LoVo (cell line): ENCODE measurements around the gene PPP2R5A.
"Not testable (repeated sequence)": the region's sequence is repeated elsewhere in the genome, so short reads cannot be mapped to it uniquely, and the experiment has no call there.

Source experiments
- DNase-seq: peaks from one replicate; pipeline ENCODE4 v3.0.0-alpha.2; 2016; ENCODE audit warnings: low spot score

The PPP2R5A gene

DNA sequence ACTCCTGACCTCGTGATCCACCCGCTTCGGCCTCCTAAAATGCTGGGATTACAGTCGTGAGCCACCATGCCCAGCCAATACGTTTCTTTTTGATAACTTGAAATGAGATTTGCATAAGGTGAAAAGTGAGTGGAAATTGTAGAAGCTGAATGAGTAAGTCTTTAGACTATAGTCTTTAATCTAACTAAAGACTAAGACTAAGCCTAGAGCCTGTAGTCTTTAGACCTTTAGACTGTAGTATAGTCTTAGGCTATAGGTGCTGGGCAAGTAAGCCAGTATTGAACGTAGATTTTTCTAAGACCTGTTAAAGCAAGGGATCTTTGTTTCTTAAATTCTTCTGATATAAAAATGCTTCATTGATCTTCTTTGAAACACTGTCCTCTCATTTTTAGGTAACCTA lies 12.1 kb downstream of the PPP2R5A start:
- DNase-seq, result no peak

DNA sequence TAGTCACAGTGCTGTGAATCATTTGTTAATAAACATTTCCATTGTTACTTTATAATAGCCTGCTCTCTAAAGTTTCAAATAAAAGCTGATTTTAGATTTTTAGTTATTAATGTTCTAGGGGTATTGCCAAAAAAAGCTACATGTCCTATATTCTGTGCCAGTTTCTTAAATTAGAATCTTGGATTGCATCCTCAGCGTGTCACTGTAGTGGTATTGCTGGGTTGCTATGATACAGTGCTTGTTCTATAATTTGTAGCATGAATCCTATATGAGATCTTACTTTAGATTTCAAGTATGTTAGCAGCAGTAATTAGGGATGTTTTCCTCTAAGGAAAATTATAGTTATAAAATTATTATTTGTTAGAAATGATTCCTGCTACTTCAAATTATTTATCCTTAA lies 16.4 kb downstream of the PPP2R5A start:
- DNase-seq, result no peak

DNA sequence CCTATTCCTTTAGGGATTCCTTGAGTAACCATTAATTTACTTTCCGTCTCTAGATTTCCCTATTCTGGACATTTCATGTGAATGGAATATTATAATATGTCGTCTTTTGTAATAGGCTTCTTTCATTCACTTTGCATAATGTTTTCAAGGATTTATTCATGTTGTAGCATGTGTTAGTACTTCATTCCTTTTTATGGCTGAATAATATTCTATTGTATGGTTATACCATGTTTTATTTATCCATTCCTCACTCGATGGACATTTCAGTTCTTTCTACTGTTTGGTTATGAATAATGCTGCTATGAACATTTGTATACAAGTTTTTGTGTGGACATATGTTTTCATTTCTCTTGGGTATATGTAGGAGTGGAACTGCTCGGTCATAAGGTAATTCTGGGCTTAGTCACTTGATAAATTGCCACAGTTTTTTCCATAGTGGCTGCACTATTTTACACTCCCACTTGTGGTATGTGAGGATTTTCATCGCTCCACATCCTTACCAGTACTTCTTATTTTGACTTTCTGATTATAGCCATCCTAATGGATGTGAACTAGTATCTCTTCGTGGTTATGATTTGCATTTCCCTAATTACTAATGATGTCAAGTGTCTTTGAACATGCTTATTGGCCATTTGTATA lies 17.7 kb downstream of the PPP2R5A start:
- no peak for DNase-seq

GRCh38 chr1:212305342-212305741 lies 20.1 kb downstream of the PPP2R5A start:
- DNase-seq, result no peak

- not testable (repeated sequence) for DNase-seq
These were observed 20.8 kb downstream of the PPP2R5A start for GRCh38 chr1:212305984-212306452.

DNA sequence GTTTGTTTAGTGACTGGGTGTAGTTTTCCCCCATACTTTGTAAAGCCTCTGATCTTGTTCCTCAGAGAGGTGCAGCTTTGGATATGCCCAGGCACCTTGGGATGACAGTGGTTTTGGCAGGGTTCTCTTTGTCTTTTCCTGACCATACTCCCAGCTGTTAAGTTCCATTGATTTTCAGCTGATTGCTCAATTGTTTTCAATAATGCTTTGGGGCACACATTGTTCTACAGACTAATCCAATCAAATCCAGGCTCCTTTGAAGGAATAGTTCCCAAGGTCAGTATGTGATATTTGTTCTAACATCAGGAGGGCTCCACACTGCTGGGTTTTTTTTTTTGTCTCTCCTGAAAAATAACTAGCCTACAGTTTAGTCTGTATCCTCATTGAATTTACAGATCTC lies 24.8 kb downstream of the PPP2R5A start:
- no peak for DNase-seq

DNA sequence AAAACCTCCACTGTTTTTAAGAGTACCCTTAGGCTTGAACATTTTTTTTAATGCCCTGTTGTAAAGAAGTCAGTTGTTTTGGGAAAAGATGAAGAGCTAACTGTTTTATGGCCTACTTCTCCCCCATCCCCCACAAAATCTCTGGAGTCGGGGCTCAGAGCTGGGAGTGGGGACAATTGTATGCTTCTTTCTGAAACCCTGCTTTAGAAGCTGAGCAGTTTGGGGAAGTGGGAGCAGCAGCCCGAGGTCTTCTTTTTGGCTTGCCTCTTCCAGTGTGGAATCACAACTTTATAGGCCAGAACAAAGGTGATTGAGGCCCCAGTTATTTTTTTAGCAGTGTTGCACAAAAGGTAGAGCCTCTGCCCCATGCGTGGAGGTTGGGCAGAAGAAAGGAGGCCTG lies 25.2 kb downstream of the PPP2R5A start:
- DNase-seq, result no peak

DNA sequence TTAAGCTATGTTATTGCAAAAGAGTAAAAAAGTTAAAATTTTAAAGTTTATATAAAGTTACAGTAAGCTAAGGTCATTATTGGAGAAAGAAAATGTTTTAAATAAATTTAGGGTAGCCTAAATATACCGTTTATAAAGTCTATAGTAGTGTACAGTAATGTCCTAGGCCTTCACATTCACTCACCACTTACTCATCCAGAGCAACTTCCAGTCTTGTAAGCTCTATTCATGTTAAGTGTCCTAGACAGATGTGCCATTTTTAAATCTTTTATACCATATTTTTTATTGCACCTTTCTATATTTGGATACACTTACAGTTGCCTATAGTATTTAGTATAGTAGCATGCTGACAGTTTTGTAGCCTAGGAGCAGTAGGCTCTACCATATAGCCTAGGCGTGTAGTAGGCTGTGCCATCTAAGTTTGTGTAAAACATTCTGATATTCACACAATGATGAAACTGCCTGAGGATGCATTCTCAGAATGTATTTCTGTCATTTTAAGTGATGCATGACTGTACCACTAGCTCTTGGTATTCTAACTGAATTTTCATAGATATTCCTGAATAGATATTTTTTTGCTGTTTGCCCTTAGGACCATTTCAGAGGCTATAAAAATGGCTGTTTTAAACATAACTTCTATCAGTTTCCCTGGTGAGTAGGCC lies 26.8 kb downstream of the PPP2R5A start:
- no peak for DNase-seq

DNA sequence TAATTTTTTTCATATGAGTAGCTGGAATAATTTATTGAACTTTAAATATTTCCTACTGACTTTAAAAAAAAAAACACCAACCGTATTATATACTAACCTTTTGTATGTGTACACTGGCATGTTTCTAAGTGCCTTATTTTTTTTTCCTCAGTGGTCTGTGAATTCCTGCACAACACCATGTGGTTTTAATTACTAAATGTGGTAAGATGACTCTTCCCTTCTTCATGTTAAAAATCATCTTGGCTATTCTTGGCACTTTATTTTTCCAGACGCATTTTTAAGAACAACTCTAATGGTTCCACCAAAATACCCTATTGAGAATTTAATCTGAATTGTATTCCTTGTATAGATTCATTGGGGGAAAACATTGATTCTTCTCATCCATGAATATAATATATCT lies 28.4 kb downstream of the PPP2R5A start:
- no peak for DNase-seq

DNA sequence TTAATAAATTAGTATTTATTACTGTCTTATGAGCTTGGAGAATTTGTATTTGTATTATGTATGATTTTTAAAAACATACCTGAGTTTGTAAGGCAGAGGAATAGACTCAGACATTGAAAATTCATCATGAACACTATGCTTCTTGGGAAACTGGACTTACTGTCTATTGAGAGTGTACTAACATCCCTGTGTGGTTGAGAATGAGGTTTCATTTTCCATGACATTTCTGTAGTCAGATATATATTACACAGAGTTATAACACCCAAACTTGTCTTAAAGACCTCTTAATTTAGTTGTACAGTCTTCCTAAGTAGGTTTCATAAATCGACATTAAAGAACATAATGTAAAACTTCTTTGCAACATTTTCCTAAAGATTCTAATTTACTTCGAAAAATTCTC lies 30.0 kb downstream of the PPP2R5A start:
- no peak for DNase-seq

- DNase-seq, result no peak
These were observed 30.7 kb downstream of the PPP2R5A start for GRCh38 chr1:212315907-212316306.

- DNase-seq, result no peak
These were observed 32.7 kb downstream of the PPP2R5A start for GRCh38 chr1:212317916-212318315.

DNA sequence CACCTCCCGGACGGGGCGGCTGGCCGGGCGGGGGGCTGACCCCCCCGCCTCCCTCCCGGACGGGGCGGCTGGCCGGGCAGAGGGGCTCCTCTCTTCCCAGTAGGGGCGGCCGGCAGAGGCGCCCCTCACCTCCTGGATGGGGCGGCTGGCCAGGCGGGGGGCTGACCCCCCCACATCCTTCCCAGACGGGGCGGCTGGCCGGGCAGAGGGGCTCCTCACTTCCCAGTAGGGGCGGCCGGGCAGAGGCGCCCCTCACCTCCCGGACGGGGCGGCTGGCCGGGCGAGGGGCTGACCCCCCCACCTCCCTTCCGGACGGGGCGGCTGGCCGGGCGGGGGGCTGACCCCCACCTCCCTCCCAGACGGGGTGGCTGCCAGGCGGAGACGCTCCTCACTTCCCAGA lies 35.8 kb downstream of the PPP2R5A start:
- not testable (repeated sequence) for DNase-seq

- no peak for DNase-seq
These were observed 37.9 kb downstream of the PPP2R5A start for GRCh38 chr1:212323066-212323465.

GRCh38 chr1:212326541-212326940 lies 41.3 kb downstream of the PPP2R5A start:
- DNase-seq, result no peak

- DNase-seq, result no peak
These were observed 43.0 kb downstream of the PPP2R5A start for GRCh38 chr1:212328248-212328647.

GRCh38 chr1:212329105-212329504 lies 43.9 kb downstream of the PPP2R5A start:
- DNase-seq, result no peak

DNA sequence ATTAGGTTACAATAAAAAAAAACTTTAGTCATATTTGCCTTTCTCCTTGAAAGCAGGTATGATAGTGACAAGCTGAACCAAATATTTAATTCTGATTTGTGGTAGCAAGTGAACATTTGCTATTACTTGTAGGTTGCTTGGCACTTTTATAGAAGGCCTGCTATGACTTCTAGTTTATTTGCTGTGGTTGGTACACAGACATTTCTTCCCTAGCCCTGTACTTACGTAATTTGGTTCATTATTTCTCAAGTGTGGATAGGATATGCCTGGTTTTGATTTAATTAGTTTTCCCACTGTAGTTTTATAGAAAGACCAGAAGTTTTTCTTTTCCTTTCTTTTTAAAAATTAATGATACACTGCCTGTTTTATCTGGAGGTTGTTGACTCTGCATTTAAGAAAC lies 55.9 kb downstream of the PPP2R5A start:
- DNase-seq, result no peak

DNA sequence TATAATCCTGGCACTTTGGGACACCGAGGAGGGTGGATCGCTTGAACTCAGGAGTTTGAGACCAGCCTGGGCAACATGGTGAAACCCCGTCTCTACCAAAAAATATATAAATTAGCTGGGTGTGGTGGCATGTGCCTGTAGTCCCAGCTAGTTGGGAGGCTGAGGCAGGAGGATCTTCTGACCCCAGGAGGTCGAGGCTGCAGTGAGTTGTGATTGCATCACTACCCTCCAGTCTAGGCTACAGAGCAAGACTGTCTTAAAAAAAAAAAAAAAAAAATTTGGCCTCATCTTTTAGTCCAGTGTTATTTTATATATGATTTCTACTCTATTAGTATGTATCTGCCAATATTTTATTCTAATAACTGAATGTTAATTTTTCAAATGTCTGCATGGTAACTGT lies 59.7 kb downstream of the PPP2R5A start:
- no peak for DNase-seq

DNA sequence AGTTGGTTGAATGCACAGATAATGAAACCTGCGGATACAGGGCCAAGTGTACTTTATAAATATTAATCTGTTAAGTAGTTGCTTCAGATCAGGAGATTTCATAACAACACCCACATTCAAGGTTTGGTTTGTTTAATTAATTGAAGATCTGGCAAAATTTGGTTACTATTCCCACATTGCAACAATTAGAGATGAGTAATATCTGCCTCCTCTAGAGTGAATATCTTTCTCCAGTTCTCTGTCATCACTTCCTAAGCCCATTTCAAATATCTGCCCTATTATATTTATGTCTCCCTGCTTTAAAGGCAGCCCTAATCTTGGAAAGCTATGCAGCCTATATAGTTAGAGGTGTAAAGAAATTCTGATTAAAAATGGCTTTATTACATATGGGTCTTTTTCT lies 61.4 kb downstream of the PPP2R5A start:
- DNase-seq, result no peak

- DNase-seq, result no peak
These were observed 66.6 kb downstream of the PPP2R5A start for GRCh38 chr1:212351588-212352362.

DNA sequence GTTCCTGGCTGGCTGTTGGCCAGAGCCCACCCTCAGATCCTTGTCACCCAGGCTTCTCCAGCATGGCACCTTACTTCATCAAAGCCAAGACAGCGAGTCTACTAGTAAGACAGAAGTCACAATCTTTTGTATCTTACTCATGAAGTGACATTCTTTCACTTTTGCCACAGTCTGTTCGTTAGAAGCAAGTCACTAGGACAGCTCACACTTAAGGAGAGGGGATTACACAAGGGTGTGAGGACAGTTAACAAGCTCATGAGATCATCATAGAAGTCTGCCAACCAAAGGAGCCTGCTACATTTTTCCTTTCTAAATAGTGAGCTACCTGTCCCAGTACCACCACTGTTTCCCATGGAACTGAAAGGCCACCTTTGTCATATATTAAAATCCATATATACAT lies 68.0 kb downstream of the PPP2R5A start:
- DNase-seq, result no peak

DNA sequence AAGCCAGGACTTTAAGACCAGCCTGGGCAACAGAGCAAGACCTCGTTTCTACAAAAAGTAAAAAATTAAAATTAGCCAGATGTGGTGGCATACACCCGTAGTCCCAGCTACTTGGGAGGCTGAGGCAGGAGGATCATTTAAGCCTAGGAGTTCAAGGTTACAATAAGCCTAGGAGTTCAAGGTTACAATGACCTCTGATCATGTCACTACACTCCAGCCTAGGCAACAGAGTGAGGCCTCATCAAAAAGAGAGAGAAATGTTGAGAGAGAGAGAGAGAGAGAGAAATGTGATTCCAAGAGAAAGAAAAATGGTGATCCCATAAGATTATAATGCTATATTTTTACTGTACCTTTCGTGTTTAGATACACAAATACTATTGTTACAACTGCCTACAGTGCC lies 69.3 kb downstream of the PPP2R5A start:
- no peak for DNase-seq
